GM12878 (cell line): Measurements from ENCODE around the gene PROX1. TPM values are rescaled to one million over a fixed set of nuclear protein-coding genes. Genes with fewer than 3 reads are reported as not detected.

Experiments
- ATAC-seq: fragments of 200-7000 bp; cut with Tn5 transposase; 3 replicates; pipeline ENCODE4 v1.9.1; 2020; ENCODE audit warnings: mild to moderate bottlenecking, moderate library complexity
- BruUV-seq: library from RNA; stranded (reverse); fragments of 400-500 nt; replicated peaks from 2 replicates; lab custom pipeline; 2021; lab: Mats Ljungman, UMichigan
- CTCF ChIA-PET: fragments of 300-600 bp; sonication (Branson Sonifier 250); formaldehyde crosslinking; extraction: SDS; loops from one replicate; lab custom pipeline; 2021; ENCODE audit warnings: inconsistent platforms; lab: Yijun Ruan, JAX
- POLR2A ChIA-PET: fragments of 350-600 bp; formaldehyde crosslinking; extraction: SDS; loops from one replicate; lab custom pipeline; 2021; ENCODE audit warnings: inconsistent platforms; lab: Charles Lee
- RAD21 ChIA-PET: fragments of 300-600 bp; sonication (Branson Sonifier 250); formaldehyde crosslinking; loops from one replicate; lab custom pipeline; 2023; ENCODE audit warnings: antibody characterized with exemption; ENCODE audit not compliant: unreplicated experiment; lab: Charles Lee
- SMC1A ChIA-PET: fragments of 300-600 bp; sonication (Branson Sonifier 250); formaldehyde crosslinking; loops from one replicate; lab custom pipeline; 2023; ENCODE audit not compliant: unreplicated experiment, uncharacterized antibody; lab: Charles Lee
- DNase-seq: peaks from one replicate; pipeline ENCODE4 v3.0.0-alpha.2; 2011; ENCODE audit warnings: low read depth, low spot score
- FAIRE-seq: peaks from 3 replicates; lab custom pipeline; 2011; peaks lifted over from hg19 to GRCh38; lab: Jason Lieb, UNC
- H2AFZ ChIP-seq: 2 replicates; pipeline ENCODE4 v1.6.0; 2011; ENCODE audit warnings: low read depth, low read length, control low read depth; ENCODE audit not compliant: control insufficient read depth
- H3K27ac ChIP-seq: 2 replicates; pipeline ENCODE4 v1.5.1; 2011; ENCODE audit warnings: control low read depth; ENCODE audit not compliant: control insufficient read depth, insufficient read depth
- H3K27me3 ChIP-seq, 2 experiments: replicated peaks in 1 of 2; 2 replicates each; pipeline versions ENCODE4 v1.6.0 to v1.6.1; 2011; ENCODE audit warnings: low read length in 1 of 2; ENCODE audit not compliant: control insufficient read depth in 2 of 2, insufficient read depth in 2 of 2
- H3K36me3 ChIP-seq, 2 experiments: 2 replicates each; pipeline ENCODE4 v1.5.1; 2011; ENCODE audit warnings: low read length in 1 of 2; ENCODE audit not compliant: control insufficient read depth in 2 of 2, insufficient read depth in 2 of 2
- H3K4me1 ChIP-seq: 2 replicates; pipeline ENCODE4 v1.6.1; 2011; ENCODE audit warnings: mild to moderate bottlenecking, low read length, moderate library complexity, mixed read lengths; ENCODE audit not compliant: control insufficient read depth, insufficient read depth
- H3K4me2 ChIP-seq: 2 replicates; pipeline ENCODE4 v1.6.0; 2011; ENCODE audit warnings: control low read depth; ENCODE audit not compliant: control insufficient read depth, insufficient read depth
- H3K4me3 ChIP-seq: fragments of 200-600 bp; sonication (generic); 2 replicates; pipeline ENCODE4 v1.5.1; 2016
- H3K79me2 ChIP-seq: 2 replicates; pipeline ENCODE4 v1.6.0; 2011; ENCODE audit warnings: low read length; ENCODE audit not compliant: control insufficient read depth, insufficient read depth
- H3K9ac ChIP-seq: 2 replicates; pipeline ENCODE4 v1.8.0; 2011; ENCODE audit warnings: low read length, control low read depth, mixed read lengths; ENCODE audit not compliant: control insufficient read depth, insufficient read depth
- H3K9me3 ChIP-seq: replicated peaks from 3 replicates; pipeline ENCODE4 v1.5.1; 2011; ENCODE audit warnings: mild to moderate bottlenecking, low read length; ENCODE audit not compliant: control insufficient read depth, insufficient read depth
- H4K20me1 ChIP-seq: 2 replicates; pipeline ENCODE4 v1.6.0; 2011; ENCODE audit not compliant: control insufficient read depth, insufficient read depth
- E2F4 ChIP-seq: IDR thresholded peaks from 2 replicates; pipeline ENCODE4 v1.6.1; 2012; ENCODE audit warnings: low read depth, low read length, improper control_type of control experiment
- GABPA ChIP-seq: IDR thresholded peaks from 2 replicates; pipeline ENCODE4 v1.6.1; 2014; ENCODE audit warnings: antibody characterized with exemption, low read depth, mild to moderate bottlenecking, inconsistent platforms
- IRF3 ChIP-seq: fragments of 450-650 bp; IDR thresholded peaks from 2 replicates; pipeline ENCODE4 v1.6.1; 2014; ENCODE audit warnings: mild to moderate bottlenecking
- PAX5 ChIP-seq: IDR thresholded peaks from 2 replicates; pipeline ENCODE4 v1.6.1; 2011; ENCODE audit warnings: low read depth, low read length, borderline replicate concordance
- SIX5 ChIP-seq: IDR thresholded peaks from 2 replicates; pipeline ENCODE4 v1.6.1; 2011; ENCODE audit warnings: mild to moderate bottlenecking, low read depth, low read length, moderate library complexity; ENCODE audit not compliant: severe bottlenecking
- SKIL ChIP-seq: fragments of 450-650 bp; IDR thresholded peaks from 2 replicates; pipeline ENCODE4 v1.6.1; 2017; ENCODE audit warnings: mild to moderate bottlenecking, low read depth, inconsistent platforms; ENCODE audit not compliant: poor library complexity, severe bottlenecking
- SMAD1 ChIP-seq: fragments of 450-650 bp; IDR thresholded peaks from 2 replicates; pipeline ENCODE4 v1.6.1; 2018; ENCODE audit warnings: mild to moderate bottlenecking, low read depth; ENCODE audit not compliant: partially characterized antibody
- STAT1 ChIP-seq: fragments of 450-650 bp; conservative IDR thresholded peaks from 2 replicates; pipeline ENCODE4 v1.6.1; 2014; ENCODE audit warnings: antibody characterized with exemption, mild to moderate bottlenecking
- ZBTB33 ChIP-seq: fragments of 450-650 bp; IDR thresholded peaks from 2 replicates; pipeline ENCODE4 v1.6.1; 2017; ENCODE audit warnings: mild to moderate bottlenecking
- ZNF687 ChIP-seq: fragments of 450-650 bp; IDR thresholded peaks from 2 replicates; pipeline ENCODE4 v1.6.1; 2017; ENCODE audit warnings: mild to moderate bottlenecking, moderate library complexity
- ZSCAN29 ChIP-seq: fragments of 450-650 bp; IDR thresholded peaks from 2 replicates; pipeline ENCODE4 v1.6.1; 2017; ENCODE audit warnings: mild to moderate bottlenecking, moderate library complexity
- WGBS: methylation state at CpG from one replicate; pipeline ENCODE4 v1.1.6; 2016; ENCODE audit warnings: low lambda C conversion rate; ENCODE audit not compliant: insufficient replicate concordance, insufficient coverage; ENCODE audit errors: missing lambda C conversion rate; 5-methylcytosine and 5-hydroxymethylcytosine counted together
- in situ Hi-C: fragments of 300-500 bp; cut with MboI; formaldehyde crosslinking; loops from 9 replicates; pipeline ENCODE4 v1.14.3; 2018; ENCODE audit warnings: mixed read lengths
- intact Hi-C: fragments of 100-400 bp; cut with micrococcal nuclease; formaldehyde crosslinking; loops from one replicate; pipeline ENCODE4 v1.14.2; 2022; ENCODE audit not compliant: unreplicated experiment
- polyA plus RNA-seq, 11 experiments: library from polyadenylated mRNA; depleted of rRNA in 4 of 11; unstranded in 6 of 11; stranded (reverse) in 5 of 11; fragments of >200 nt; fragmentation: Nextera tagmentation in 4 of 11; fragmentation: Illumina TruSeq in 1 of 11; extraction: Ambion mirVana in 4 of 11; extraction: Trizol in 1 of 11; gene quantifications; 1 replicate in 1 of 11; 2 replicates in 10 of 11; pipeline versions ENCODE4 v1.2.1 to v1.2.3, GENCODE V29; 2011 to 2016; ENCODE audit warnings: inconsistent platforms in 2 of 11, missing spikeins in 2 of 11, low read depth in 1 of 11
- total RNA-seq, 4 experiments: library from RNA; depleted of rRNA in 3 of 4; stranded (reverse); fragments of >200 nt in 3 of 4; fragmentation: Illumina TruSeq in 1 of 4; extraction: Trizol in 1 of 4; gene quantifications; 2 replicates each; pipeline versions ENCODE4 v1.2.1 to v1.2.3, GENCODE V29; 2013 to 2021

The PROX1 gene
- total and polyA plus RNA-seq, 10 of the 15 experiments (the other 5 are each of a cell fraction or from before 2014, with no cell fraction given) = under 0.01 to 0.44 (median 0.03) TPM; not detected in 4

- no peaks in the 10 kb centered on the region for H3K79me2 ChIP-seq
- 0% methylated on average over 1 of the region's 1 CpG for WGBS
- H2AFZ ChIP-seq = no peak overlapping the region
- H3K27me3 ChIP-seq = no peaks in the 10 kb centered on the region
- no peak overlapping the region for H3K4me3 ChIP-seq
- H3K36me3 ChIP-seq = no peaks in the 10 kb centered on the region
- in situ Hi-C loops = no loop called here
- ChIA-PET CTCF (no interaction called here), SMC1A (no interaction called here), POLR2A (no interaction called here), RAD21 (no interaction called here)
- DNase-seq (no peak), ATAC-seq (no peak), FAIRE-seq (no peak)
- intact Hi-C loops = no loop called here
- H3K27ac ChIP-seq = no peak overlapping the region
- no peaks in the 10 kb centered on the region for H3K4me1 ChIP-seq
- H4K20me1 ChIP-seq = no peaks in the 10 kb centered on the region
- H3K4me2 ChIP-seq = no peak overlapping the region
- no peak overlapping the region for H3K9ac ChIP-seq
- H3K9me3 ChIP-seq = no peaks in the 10 kb centered on the region
- BruUV-seq = no TSS peak
- TF ChIP-seq SIX5 (no peak), STAT1 (no peak), IRF3 (no peak), PAX5 (no peak), E2F4 (no peak), SKIL (no peak), ZNF687 (no peak), ZSCAN29 (no peak), ZBTB33 (no peak), GABPA (no peak), SMAD1 (no peak)
Measured at GRCh38 chr1:213962508-213962907, 25.3 kb upstream of the PROX1 start.
